Neural progenitor cell (in vitro differentiated cells): Measurements from ENCODE around the gene IDI2. TPM values are rescaled to one million over a fixed set of nuclear protein-coding genes. Genes with fewer than 3 reads are reported as not detected.
A peak's percentile ranks its signal among the peaks of the same experiment; 100 is the strongest.

Experiments used
- DNase-seq: peaks from one replicate; pipeline ENCODE4 v3.0.0-alpha.2; 2016; ENCODE audit warnings: low spot score
- H2AFZ ChIP-seq: fragments of 200-600 bp; sonication (generic); replicated peaks from 2 replicates; pipeline ENCODE4 v1.6.1; 2016; ENCODE audit warnings: antibody characterized with exemption
- H3F3A ChIP-seq: fragments of 200-600 bp; sonication (generic); 2 replicates; pipeline ENCODE4 v1.6.1; 2016; ENCODE audit warnings: antibody characterized with exemption, low read depth
- H3K27ac ChIP-seq: fragments of 200-600 bp; sonication (generic); 2 replicates; pipeline ENCODE4 v1.5.1; 2016; ENCODE audit warnings: mild to moderate bottlenecking
- H3K27me3 ChIP-seq: fragments of 200-600 bp; sonication (generic); 2 replicates; pipeline ENCODE4 v1.6.1; 2016; ENCODE audit warnings: mild to moderate bottlenecking, moderate library complexity
- H3K36me3 ChIP-seq: fragments of 200-600 bp; sonication (generic); 2 replicates; pipeline ENCODE4 v1.5.1; 2016
- H3K4me1 ChIP-seq: fragments of 200-600 bp; sonication (generic); 2 replicates; pipeline ENCODE4 v1.6.1; 2016; ENCODE audit warnings: mixed run types
- H3K4me2 ChIP-seq: fragments of 200-600 bp; sonication (generic); 2 replicates; pipeline ENCODE4 v1.6.1; 2016
- H3K4me3 ChIP-seq: fragments of 200-600 bp; sonication (generic); 2 replicates; pipeline ENCODE4 v1.5.1; 2016
- H3K79me2 ChIP-seq: fragments of 200-600 bp; sonication (generic); 2 replicates; pipeline ENCODE4 v1.6.1; 2016; ENCODE audit warnings: low read depth
- H3K9ac ChIP-seq: fragments of 200-600 bp; sonication (generic); 2 replicates; pipeline ENCODE4 v1.6.1; 2016
- H3K9me3 ChIP-seq: fragments of 200-600 bp; sonication (generic); 2 replicates; pipeline ENCODE4 v1.5.1; 2016; ENCODE audit warnings: low read depth
- H4K20me1 ChIP-seq: fragments of 200-600 bp; sonication (generic); 2 replicates; pipeline ENCODE4 v1.6.1; 2016; ENCODE audit warnings: low read depth
- H3K27ac Mint-ChIP-seq: 3 replicates; pipeline ENCODE4 v1.8.0; 2021; ENCODE audit warnings: mixed read lengths
- H3K27me3 Mint-ChIP-seq: 2 replicates; pipeline ENCODE4 v1.8.0; 2022; ENCODE audit warnings: low read depth, mild to moderate bottlenecking, inconsistent platforms, moderate library complexity, mixed read lengths; ENCODE audit not compliant: insufficient read depth
- H3K36me3 Mint-ChIP-seq: 3 replicates; pipeline ENCODE4 v1.8.0; 2021; ENCODE audit warnings: mixed read lengths
- H3K4me1 Mint-ChIP-seq: 3 replicates; pipeline ENCODE4 v1.8.0; 2021; ENCODE audit warnings: mixed read lengths
- H3K4me3 Mint-ChIP-seq: 3 replicates; pipeline ENCODE4 v1.8.0; 2021; ENCODE audit warnings: mild to moderate bottlenecking, moderate library complexity, mixed read lengths
- H3K9me3 Mint-ChIP-seq: 3 replicates; pipeline ENCODE4 v1.8.0; 2020; ENCODE audit warnings: mixed read lengths
- CTCF ChIP-seq: fragments of 200-600 bp; sonication (generic); IDR thresholded peaks from 2 replicates; pipeline ENCODE4 v1.5.1; 2017; ENCODE audit warnings: antibody characterized with exemption, mild to moderate bottlenecking
- EZH2 ChIP-seq: fragments of 200-600 bp; sonication (generic); IDR thresholded peaks from 2 replicates; pipeline ENCODE4 v1.6.1; 2017; ENCODE audit warnings: antibody characterized with exemption, mild to moderate bottlenecking, moderate library complexity
- EZH2phosphoT487 ChIP-seq: fragments of 200-600 bp; sonication (generic); IDR thresholded peaks from 2 replicates; pipeline ENCODE4 v1.6.1; 2017; ENCODE audit warnings: antibody characterized with exemption
- total RNA-seq: library from RNA; depleted of rRNA; stranded (reverse); fragments of >200 nt; gene quantifications from 2 replicates; pipeline ENCODE4 v1.2.3, GENCODE V29; 2015; ENCODE audit warnings: low replicate concordance

Gene IDI2
- total RNA-seq, 1 donor from 2014 or later, result not detected

GRCh38 chr10:1048732-1049424 is 23.2 kb upstream of the IDI2 start, which contains the start of gene IDI1:
IDI1 (minus strand) TSS chr10:1049119; CDS start chr10:1049003, 116 bp downstream.
- H3K36me3 Mint-ChIP-seq, result peaks cover 35% of the 10 kb centered on the region
- H2AFZ ChIP-seq, result peak within 1 kb of the TSS; percentile 60
- TF ChIP-seq CTCF, result no peak
- no peak for TF ChIP-seq EZH2
- no peak for TF ChIP-seq EZH2phosphoT487

GRCh38 chr10:1048349-1048731 is 22.7 kb upstream of the IDI2 start:
- Mint-ChIP-seq H3K27ac (no peak overlapping the region), H3K4me3 (peak overlapping the region; percentile 98), H3K36me3 (peaks cover 37% of the 10 kb centered on the region), H3K9me3 (no peaks in the 10 kb centered on the region), H3K27me3 (peaks cover 9% of the 10 kb centered on the region), H3K4me1 (peaks cover 42% of the 10 kb centered on the region)
- Histone ChIP-seq H3K36me3 (no peaks in the 10 kb centered on the region), H3F3A (peaks cover 57% of the 10 kb centered on the region), H3K4me3 (peak overlapping the region; percentile 80), H3K9ac (peak overlapping the region; percentile 84), H3K4me2 (peak overlapping the region; percentile 85), H4K20me1 (peaks cover 70% of the 10 kb centered on the region), H3K27me3 (no peaks in the 10 kb centered on the region), H3K27ac (peak overlapping the region; percentile 100), H3K9me3 (no peaks in the 10 kb centered on the region), H3K79me2 (peaks cover 82% of the 10 kb centered on the region), H2AFZ (no peak overlapping the region), H3K4me1 (peaks cover 4% of the 10 kb centered on the region)
- DNase-seq, result no peak
- TF ChIP-seq CTCF, result no peak
- no peak for TF ChIP-seq EZH2
- TF ChIP-seq EZH2phosphoT487, result no peak

More at GRCh38 chr10:1048732-1049424, 23.2 kb upstream of the IDI2 start, which contains the start of gene IDI1:
- peaks cover 55% of the 10 kb centered on the region for H3F3A ChIP-seq
- H4K20me1 ChIP-seq, result peaks cover 66% of the 10 kb centered on the region
- peaks cover 82% of the 10 kb centered on the region for H3K79me2 ChIP-seq
- H3K27ac Mint-ChIP-seq, result peak within 1 kb of the TSS; percentile 98
- H3K4me3 Mint-ChIP-seq, result peak within 1 kb of the TSS; percentile 98
- H3K27me3 ChIP-seq, result no peaks in the 10 kb centered on the region
- no peaks in the 10 kb centered on the region for H3K9me3 Mint-ChIP-seq
- H3K9me3 ChIP-seq, result no peaks in the 10 kb centered on the region
- H3K4me1 Mint-ChIP-seq, result peaks cover 43% of the 10 kb centered on the region
- H3K4me1 ChIP-seq, result peaks cover 4% of the 10 kb centered on the region
- H3K4me3 ChIP-seq, result peak within 1 kb of the TSS; percentile 80
- DNase-seq, result peak; percentile 99
- peak within 1 kb of the TSS; percentile 85 for H3K9ac ChIP-seq
- H3K27me3 Mint-ChIP-seq, result peaks cover 9% of the 10 kb centered on the region
- peak within 1 kb of the TSS; percentile 100 for H3K27ac ChIP-seq
- H3K4me2 ChIP-seq, result peak within 1 kb of the TSS; percentile 85
- no peaks in the 10 kb centered on the region for H3K36me3 ChIP-seq

DNA sequence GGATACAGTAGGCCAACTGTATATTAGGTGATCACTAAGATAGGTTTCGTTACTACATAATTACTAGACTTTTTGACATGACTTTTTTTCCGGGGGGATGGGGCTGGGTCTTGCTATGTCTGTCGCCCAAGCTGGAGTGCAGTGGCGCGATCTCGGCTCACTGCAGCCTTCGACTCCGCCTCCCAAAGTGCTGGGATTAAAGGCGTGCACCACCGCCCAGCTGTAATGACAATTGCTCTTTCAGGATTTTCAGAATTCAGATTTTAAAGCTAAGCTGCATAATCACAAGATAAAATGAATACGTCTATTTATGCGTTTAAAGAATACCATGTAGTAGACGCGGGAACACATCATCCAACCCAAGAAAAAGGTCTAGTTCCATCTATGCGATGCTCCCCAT is 22.3 kb upstream of the IDI2 start:
- Histone ChIP-seq H3F3A (peaks cover 60% of the 10 kb centered on the region), H3K27ac (peak overlapping the region; percentile 100), H3K36me3 (peaks cover 3% of the 10 kb centered on the region), H3K79me2 (peaks cover 82% of the 10 kb centered on the region), H3K9me3 (no peaks in the 10 kb centered on the region), H3K9ac (peak overlapping the region; percentile 84), H3K27me3 (no peaks in the 10 kb centered on the region), H4K20me1 (peaks cover 73% of the 10 kb centered on the region), H3K4me3 (peak overlapping the region; percentile 80), H2AFZ (no peak overlapping the region), H3K4me1 (peaks cover 4% of the 10 kb centered on the region), H3K4me2 (peak overlapping the region; percentile 85)
- H3K27me3 Mint-ChIP-seq, result peaks cover 9% of the 10 kb centered on the region
- H3K9me3 Mint-ChIP-seq, result no peaks in the 10 kb centered on the region
- DNase-seq, result peak; percentile 62
- no peak for TF ChIP-seq EZH2
- no peak for TF ChIP-seq EZH2phosphoT487
- no peak for TF ChIP-seq CTCF
- peaks cover 38% of the 10 kb centered on the region for H3K36me3 Mint-ChIP-seq
- H3K4me3 Mint-ChIP-seq, result peak overlapping the region; percentile 98
- peak overlapping the region; percentile 43 for H3K27ac Mint-ChIP-seq
- peaks cover 42% of the 10 kb centered on the region for H3K4me1 Mint-ChIP-seq
